Hypothalamus (tissue), 51 donors: Measurements from ENCODE around the gene SYNCRIP.
"Not testable (repeated sequence)": the region's sequence is repeated elsewhere in the genome, so short reads cannot be mapped to it uniquely, and the experiment has no call there.

Source experiments
- DNase-seq, 51 donors: peaks; one replicate each; lab custom pipeline; 2025; lab: John Stamatoyannopoulos, UW

The SYNCRIP gene

GRCh38 chr6:85642774-85643536 lies at the start of gene SYNCRIP:
Gene SYNCRIP, minus strand, starts transcription at chr6:85642886. Its CDS starts 1,447 bp downstream, at chr6:85641439.
- DNase-seq: peak; percentile 89 to 99 (median 97)

- no peak for DNase-seq
Measured at GRCh38 chr6:85691478-85691877, 48.8 kb upstream of the SYNCRIP start.

GRCh38 chr6:85690071-85690470 lies 47.4 kb upstream of the SYNCRIP start:
- DNase-seq: no peak

GRCh38 chr6:85685713-85686112 lies 43.0 kb upstream of the SYNCRIP start:
- no peak for DNase-seq

- no peak for DNase-seq
Measured at GRCh38 chr6:85684809-85685171, 42.1 kb upstream of the SYNCRIP start.

GRCh38 chr6:85684133-85684808 lies 41.6 kb upstream of the SYNCRIP start:
- DNase-seq: no peak

GRCh38 chr6:85681899-85682298 lies 39.2 kb upstream of the SYNCRIP start:
- not testable (repeated sequence) for DNase-seq

GRCh38 chr6:85680388-85680787 lies 37.7 kb upstream of the SYNCRIP start:
- no peak for DNase-seq

GRCh38 chr6:85679445-85680123 lies 36.9 kb upstream of the SYNCRIP start:
- no peak for DNase-seq

GRCh38 chr6:85678602-85679444 lies 36.1 kb upstream of the SYNCRIP start:
- DNase-seq: peak; percentile 72 to 98 (median 95)

GRCh38 chr6:85678026-85678601 lies 35.4 kb upstream of the SYNCRIP start:
- peak in 3 of 51 donors; percentile 42 to 55 (median 50) for DNase-seq

- DNase-seq: peak in 7 of 51 donors; percentile 3 to 36 (median 6)
Measured at GRCh38 chr6:85677234-85677956, 34.7 kb upstream of the SYNCRIP start.

GRCh38 chr6:85676086-85676729 lies 33.5 kb upstream of the SYNCRIP start:
- peak in 1 of 51 donors; percentile 18 for DNase-seq

GRCh38 chr6:85675030-85675819 lies 32.5 kb upstream of the SYNCRIP start:
- DNase-seq: no peak

- no peak for DNase-seq
Measured at GRCh38 chr6:85674604-85675003, 31.9 kb upstream of the SYNCRIP start.

GRCh38 chr6:85673198-85674139 lies 30.8 kb upstream of the SYNCRIP start:
- no peak for DNase-seq

- DNase-seq: no peak
Measured at GRCh38 chr6:85672623-85673022, 29.9 kb upstream of the SYNCRIP start.
